ENCODE measurements around the gene PLEKHF1. TPM values are rescaled to one million over a fixed set of nuclear protein-coding genes. Genes with fewer than 3 reads are reported as not detected.
"Not testable (repeated sequence)": the region's sequence is repeated elsewhere in the genome, so short reads cannot be mapped to it uniquely, and the experiment has no call there.

Gene PLEKHF1
- total RNA-seq, 1 experiment from 2014 or later: 2.0 TPM

DNA sequence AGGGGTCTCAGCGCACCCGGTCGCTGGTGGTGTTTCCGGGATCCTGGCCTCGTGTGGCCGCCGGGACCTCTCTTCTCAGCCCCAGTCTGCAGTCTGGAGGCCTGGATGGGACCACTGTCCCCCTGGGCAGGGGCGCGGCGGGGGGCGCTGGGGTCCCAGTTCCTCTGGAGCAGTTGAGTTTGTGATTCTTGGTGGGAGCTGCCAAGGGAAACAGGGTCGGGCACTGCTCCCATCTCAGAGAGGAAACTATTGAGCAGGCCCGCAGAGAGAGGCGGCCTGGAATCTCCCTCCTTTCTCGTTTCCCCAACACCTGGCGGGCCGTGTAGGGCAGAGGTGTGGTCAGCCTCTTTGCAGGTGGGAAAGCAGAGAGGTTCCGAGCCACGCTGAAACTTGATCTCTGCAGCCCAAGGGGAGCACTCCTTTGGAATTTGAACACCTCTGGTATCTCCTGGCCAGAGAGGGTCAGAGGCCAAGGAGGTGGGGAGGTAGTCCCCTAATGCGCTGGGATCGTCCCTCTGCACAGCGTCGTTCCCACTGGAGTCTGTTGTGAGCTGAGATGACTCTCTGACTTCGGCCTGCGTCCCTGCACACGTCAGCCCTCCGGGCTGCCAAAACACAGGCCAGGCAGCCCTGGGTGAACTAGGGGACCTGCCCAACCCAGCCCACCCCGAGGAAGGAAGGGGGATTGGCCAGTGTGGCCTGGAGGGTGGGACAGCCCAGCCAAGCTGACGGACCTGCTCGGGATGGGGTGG is 741 bp downstream of the PLEKHF1 start:
- H3K4me3 ChIP-seq: peak overlapping the region; percentile 67
- H3K4me1 ChIP-seq: peaks cover 21% of the 10 kb centered on the region
- no peaks in the 10 kb centered on the region for H3K9me3 ChIP-seq (replicated peaks)
- no peaks in the 10 kb centered on the region; the same call in 1 of the 2 replicates for H3K27me3 ChIP-seq
- H3K36me3 ChIP-seq: no peaks in the 10 kb centered on the region
- H3K27ac ChIP-seq: no peak overlapping the region
- peak in 1 of 2 experiments; percentile 45 for DNase-seq

DNA sequence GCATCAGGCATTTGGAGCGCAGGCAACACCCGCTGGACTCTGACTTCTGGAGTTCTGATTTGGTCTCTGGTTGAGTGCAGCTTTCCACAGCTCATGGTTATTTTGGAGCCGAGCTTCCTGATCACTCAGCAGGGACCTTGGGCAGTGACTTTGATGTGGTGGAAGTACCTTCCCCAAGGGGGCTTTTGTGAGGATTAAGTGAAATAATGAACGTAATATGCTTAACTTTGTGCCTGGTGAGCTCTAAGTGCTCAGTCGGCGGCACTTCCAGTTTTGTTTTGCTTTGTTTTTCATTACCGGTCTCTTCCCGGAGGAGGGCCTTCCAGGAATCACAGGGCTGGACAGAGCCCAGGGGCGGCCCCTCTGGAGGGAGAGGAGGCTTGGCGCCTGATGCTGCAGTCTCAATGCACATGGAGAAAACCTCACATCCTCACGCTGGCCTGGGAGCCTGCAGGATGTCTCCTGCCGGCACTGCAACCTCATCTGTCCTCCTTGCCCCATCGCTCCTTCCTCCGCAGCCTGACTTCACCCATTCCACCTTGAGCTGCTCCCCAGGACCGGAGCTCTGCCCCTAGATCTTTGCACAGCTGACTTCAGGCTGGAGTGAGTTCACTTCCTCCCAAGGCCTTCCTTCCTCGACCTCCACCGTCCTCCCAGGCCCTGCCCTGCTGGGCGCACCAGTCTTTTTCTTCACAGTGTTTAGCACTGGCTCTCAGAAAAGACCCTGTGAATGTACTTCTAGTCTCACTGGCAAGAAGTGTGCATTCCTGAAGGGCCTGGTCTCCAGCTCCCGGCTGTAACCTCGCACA is 1.5 kb downstream of the PLEKHF1 start:
- Histone ChIP-seq H3K36me3 (no peaks in the 10 kb centered on the region), H3K4me3 (peak overlapping the region; percentile 67), H3K4me1 (peaks cover 18% of the 10 kb centered on the region), H3K9me3 (replicated peaks) (no peaks in the 10 kb centered on the region), H3K27me3 (no peaks in the 10 kb centered on the region; the same call in 1 of the 2 replicates), H3K27ac (no peak overlapping the region)
- DNase-seq: peak; percentile 53 to 60

DNA sequence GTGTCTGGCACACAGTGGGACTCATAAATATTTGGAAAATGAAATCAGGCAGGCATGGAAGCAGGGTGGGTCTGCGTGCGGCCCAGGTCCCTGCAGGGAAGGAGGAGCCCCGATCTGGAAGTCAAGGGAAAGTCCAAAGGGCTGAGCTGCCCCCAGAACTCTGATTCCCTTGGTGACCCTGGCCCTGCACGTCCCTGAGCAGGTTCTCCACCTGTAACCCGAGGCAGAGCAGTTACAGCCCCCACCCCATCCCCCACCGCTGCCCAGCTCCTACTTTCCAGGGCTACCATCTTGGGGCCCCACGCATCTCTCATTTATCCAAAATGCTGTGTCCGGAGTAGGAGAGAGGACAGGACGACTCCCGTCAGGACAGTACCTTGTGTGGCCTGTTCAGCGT is 2.1 kb downstream of the PLEKHF1 start:
- DNase-seq: no peak
- Histone ChIP-seq H3K9me3 (replicated peaks) (no peaks in the 10 kb centered on the region), H3K27ac (no peak overlapping the region), H3K4me1 (peaks cover 12% of the 10 kb centered on the region), H3K36me3 (no peaks in the 10 kb centered on the region), H3K4me3 (no peak overlapping the region), H3K27me3 (no peaks in the 10 kb centered on the region; the same call in 1 of the 2 replicates)

DNA sequence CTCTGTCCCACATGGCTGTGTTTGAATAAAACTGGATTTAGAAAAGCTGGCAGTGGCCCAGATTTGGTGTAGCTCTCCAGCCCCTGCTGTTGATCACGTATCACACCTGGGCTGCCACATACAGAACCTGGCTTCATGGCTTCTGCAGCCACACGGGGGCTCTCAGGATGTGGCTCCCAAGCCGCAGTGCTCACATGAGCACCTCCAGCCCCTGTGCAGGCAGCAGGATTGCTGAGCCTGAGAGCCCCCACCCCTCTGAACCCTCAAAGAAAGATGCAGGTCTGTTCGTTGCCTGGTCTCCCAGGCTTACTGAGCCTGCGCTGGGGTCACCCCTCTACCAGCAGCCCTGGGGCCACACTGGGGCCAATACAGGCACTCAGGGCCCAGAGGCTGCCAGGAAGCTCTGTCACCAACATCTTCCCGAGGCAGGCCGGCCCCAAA is 2.7 kb downstream of the PLEKHF1 start:
- DNase-seq: no peak
- Histone ChIP-seq H3K27ac (no peak overlapping the region), H3K4me3 (no peak overlapping the region), H3K4me1 (peaks cover 10% of the 10 kb centered on the region), H3K9me3 (replicated peaks) (no peaks in the 10 kb centered on the region), H3K36me3 (no peaks in the 10 kb centered on the region), H3K27me3 (no peaks in the 10 kb centered on the region; the same call in 1 of the 2 replicates)

DNA sequence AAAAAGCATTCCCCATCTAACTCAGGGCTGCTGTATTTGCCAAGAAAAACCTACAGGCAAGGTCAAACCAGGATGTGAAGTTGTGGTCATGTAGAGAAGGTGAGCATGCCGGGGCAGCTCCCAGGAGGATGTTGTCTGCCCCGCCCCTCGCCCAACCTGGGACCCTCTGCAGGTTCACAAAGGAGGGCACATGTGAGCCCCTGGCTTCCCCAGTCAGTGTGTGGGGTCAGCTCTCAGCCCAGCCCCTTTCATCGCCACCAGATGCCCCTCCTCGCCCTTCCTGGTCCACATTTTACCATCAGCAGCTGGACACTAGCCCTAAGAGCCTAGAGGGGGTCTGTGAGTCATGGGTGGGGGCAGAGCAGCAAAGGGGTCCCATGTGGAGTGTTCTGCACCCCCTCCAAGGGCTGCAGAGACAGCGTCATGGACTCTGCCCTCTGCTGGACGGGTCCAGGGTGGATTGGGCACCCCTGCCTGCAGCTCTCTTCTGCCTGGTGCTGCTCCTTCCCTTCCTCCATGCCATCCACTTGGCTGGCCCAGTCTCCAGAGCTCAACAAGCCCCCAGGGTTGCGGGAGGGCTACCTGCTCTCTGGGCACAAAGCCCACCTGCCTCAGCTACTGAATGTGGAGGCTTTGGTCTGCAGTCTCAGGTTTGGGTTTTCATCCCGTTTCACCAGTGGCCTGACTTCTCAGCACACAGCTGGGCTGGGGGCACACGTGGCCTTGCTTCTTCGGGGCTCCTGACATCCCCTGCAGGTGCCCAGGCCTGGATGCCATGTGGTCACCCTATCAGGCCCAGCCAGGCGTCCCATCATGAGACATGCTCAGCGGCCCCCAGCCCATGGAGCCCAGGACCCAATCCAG is 3.7 kb downstream of the PLEKHF1 start:
- H3K27ac ChIP-seq: no peak overlapping the region
- DNase-seq: no peak
- H3K4me1 ChIP-seq: peaks cover 6% of the 10 kb centered on the region
- no peak overlapping the region for H3K4me3 ChIP-seq
- no peaks in the 10 kb centered on the region for H3K36me3 ChIP-seq
- no peaks in the 10 kb centered on the region; the same call in 1 of the 2 replicates for H3K27me3 ChIP-seq
- no peaks in the 10 kb centered on the region for H3K9me3 ChIP-seq (replicated peaks)

DNA sequence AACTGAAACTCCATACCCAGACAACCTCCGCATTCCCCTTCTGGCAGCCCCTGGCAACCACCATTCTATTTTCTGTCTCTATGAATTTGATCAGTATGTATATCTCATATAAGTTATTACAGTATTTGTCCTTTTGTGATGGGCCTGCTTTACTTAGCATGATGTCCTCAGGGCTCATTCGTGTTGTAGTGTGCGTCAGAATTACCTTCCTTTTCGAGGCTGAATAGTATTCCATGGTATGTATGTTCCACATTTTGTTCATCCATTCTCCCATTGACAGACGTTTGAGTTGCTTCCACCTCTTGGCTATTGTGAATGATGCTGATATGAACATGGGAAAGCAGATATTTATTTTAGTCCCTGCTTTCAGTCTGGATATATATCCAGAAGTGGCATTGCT is 5.0 kb downstream of the PLEKHF1 start:
- Histone ChIP-seq H3K4me3 (no peak overlapping the region), H3K36me3 (no peaks in the 10 kb centered on the region), H3K9me3 (replicated peaks) (no peaks in the 10 kb centered on the region), H3K4me1 (peaks cover 6% of the 10 kb centered on the region), H3K27me3 (no peaks in the 10 kb centered on the region; the same call in 1 of the 2 replicates), H3K27ac (no peak overlapping the region)
- no peak for DNase-seq

DNA sequence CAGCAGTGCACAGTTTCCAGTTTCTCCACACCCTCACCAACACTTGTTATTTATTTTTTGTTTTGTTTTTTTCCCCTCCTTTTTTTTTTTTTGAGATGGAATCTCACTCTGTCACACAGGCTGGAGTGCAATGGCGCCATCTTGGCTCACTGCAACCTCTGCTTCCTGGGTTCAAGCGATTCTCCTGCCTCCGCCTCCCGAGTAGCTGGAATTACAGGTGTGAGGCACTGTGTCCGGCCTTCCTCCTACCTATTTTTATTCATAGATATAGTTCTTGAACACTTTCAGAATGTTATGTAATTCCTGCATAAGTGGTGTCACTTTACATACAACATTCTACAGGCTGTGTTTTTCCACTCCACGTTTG is 5.7 kb downstream of the PLEKHF1 start:
- H3K36me3 ChIP-seq; DNase-seq; H3K4me1 ChIP-seq; H3K9me3 ChIP-seq (replicated peaks); H3K4me3 ChIP-seq; H3K27ac ChIP-seq; H3K27me3 ChIP-seq: not testable (repeated sequence)

DNA sequence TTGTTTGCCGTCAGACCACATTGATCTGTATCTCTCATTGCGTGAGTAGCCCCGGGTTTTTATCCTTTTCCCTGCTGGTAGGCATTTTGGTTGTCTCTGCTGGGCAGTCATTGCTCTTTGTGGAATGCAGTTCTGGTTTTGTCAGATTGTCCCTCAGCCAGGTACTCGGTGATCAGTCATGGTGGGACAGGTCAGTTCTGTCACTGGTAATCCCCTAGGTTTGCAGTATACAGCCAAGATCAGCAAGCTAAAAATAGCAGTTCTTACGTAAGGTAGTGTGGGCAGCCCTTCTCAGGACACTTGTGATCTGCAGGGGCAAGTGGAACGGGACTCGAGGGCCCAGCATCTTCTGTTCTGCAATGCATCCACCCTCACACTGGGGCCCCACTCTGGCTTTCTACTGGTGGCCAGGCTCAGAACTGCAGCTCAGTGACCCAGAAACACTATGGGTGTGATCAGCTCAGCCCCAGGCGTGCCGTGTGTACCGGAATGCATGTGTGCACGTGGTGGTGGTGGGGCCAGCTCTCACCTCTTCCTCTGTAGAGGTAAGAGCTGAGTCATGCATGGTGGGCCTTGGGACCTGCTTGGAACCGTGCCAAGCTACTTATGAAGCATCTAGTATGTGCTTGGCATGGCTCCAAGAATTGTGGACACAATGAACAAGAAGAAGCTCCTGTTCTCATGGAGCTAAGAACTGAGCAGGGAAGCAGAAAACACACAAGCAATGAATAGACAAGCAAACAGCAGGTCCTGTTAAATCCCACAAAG is 6.3 kb downstream of the PLEKHF1 start:
- H3K27me3 ChIP-seq: no peaks in the 10 kb centered on the region; the same call in 1 of the 2 replicates
- no peak overlapping the region for H3K4me3 ChIP-seq
- no peaks in the 10 kb centered on the region for H3K36me3 ChIP-seq
- no peak overlapping the region for H3K27ac ChIP-seq
- H3K4me1 ChIP-seq: peaks cover 6% of the 10 kb centered on the region
- H3K9me3 ChIP-seq (replicated peaks): no peaks in the 10 kb centered on the region
- peak; percentile 38 to 50 for DNase-seq

DNA sequence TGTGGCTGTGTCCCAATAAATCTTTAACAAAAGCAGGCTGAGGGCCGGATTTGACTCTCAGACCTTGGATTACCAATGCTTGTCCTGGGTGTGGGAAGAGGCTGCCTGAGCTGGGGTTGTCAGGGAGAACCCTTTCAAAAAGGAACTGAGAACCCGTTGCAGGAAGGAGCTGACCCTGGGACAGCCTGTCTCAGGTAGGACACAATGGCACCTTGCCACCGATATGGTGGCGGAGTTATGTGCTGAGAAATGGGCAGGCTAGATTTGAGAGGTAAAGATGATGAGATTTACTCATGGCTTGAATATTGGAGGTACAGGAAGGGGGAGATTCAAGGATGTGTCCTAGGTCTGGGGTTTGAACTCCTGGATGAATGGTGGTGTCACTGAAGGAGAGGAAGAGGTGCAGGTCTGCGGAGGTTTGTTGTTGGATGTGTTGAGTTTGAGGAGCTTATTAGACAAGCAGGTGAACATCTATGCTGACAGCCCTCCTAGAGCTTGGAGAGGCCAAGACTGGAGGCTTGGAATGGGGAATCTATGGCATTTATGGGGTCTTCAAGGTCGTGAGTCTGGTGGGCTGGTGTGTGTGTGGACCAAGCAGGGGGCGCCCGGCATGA is 7.2 kb downstream of the PLEKHF1 start:
- H3K4me3 ChIP-seq: no peak overlapping the region
- no peaks in the 10 kb centered on the region for H3K4me1 ChIP-seq
- no peak overlapping the region for H3K27ac ChIP-seq
- DNase-seq: no peak
- no peaks in the 10 kb centered on the region for H3K36me3 ChIP-seq
- H3K9me3 ChIP-seq (replicated peaks): no peaks in the 10 kb centered on the region
- H3K27me3 ChIP-seq: no peaks in the 10 kb centered on the region

DNA sequence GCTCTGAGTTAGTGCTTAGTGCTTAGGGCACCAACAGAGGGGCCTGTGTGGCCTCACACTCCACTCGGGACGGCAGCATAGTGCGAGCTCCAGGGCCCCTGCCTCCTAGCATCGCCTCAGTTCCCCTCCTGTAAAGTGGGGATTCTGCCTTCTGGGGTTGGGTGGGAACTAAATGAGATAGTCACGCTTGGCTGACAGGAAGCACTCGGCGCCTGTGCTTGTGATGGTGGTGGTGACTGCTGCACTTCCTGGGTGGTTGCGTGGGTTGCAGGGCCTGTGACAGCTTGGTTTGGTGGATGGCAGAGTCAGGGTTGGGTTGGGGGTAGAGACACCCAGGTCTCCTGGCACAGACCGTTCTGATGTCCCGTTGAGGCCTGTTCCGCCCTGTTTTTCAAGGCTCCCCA is 7.7 kb downstream of the PLEKHF1 start:
- Histone ChIP-seq H3K4me1 (no peaks in the 10 kb centered on the region), H3K36me3 (no peaks in the 10 kb centered on the region), H3K27me3 (no peaks in the 10 kb centered on the region), H3K4me3 (no peak overlapping the region), H3K9me3 (replicated peaks) (no peaks in the 10 kb centered on the region), H3K27ac (no peak overlapping the region)
- DNase-seq: no peak

DNA sequence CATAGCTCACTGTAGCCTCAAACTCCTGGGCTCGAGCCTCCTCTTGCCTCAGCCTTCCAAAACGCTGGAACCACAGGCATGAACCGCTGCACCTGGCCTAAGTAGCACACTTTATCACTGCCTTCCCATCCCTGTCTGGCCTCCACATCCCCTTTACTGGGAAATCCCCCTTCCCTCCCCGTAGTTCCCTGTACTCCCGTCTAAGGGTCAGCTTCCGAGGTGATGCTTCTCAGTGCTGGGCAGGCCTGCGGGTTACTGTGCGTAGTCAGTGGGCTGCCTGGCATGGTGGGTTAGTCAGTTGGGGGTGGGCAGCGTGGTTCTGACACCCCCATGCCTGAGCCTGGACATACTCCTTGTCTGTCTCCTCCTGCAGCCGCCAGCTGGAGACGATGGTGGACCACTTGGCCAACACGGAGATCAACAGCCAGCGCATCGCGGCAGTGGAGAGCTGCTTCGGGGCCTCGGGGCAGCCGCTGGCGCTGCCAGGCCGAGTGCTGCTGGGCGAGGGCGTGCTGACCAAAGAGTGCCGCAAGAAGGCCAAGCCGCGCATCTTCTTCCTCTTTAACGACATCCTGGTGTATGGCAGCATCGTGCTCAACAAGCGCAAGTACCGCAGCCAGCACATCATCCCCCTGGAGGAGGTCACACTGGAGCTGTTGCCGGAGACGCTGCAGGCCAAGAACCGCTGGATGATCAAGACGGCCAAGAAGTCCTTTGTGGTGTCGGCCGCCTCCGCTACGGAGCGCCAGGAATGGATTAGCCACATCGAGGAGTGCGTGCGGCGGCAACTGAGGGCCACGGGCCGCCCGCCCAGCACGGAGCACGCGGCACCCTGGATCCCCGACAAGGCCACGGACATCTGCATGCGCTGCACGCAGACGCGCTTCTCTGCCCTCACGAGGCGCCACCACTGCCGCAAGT is 8.4 kb downstream of the PLEKHF1 start:
- Histone ChIP-seq H3K27ac (no peak overlapping the region), H3K36me3 (no peaks in the 10 kb centered on the region), H3K4me3 (no peak overlapping the region), H3K27me3 (no peaks in the 10 kb centered on the region), H3K4me1 (no peaks in the 10 kb centered on the region), H3K9me3 (replicated peaks) (no peaks in the 10 kb centered on the region)
- DNase-seq: no peak

DNA sequence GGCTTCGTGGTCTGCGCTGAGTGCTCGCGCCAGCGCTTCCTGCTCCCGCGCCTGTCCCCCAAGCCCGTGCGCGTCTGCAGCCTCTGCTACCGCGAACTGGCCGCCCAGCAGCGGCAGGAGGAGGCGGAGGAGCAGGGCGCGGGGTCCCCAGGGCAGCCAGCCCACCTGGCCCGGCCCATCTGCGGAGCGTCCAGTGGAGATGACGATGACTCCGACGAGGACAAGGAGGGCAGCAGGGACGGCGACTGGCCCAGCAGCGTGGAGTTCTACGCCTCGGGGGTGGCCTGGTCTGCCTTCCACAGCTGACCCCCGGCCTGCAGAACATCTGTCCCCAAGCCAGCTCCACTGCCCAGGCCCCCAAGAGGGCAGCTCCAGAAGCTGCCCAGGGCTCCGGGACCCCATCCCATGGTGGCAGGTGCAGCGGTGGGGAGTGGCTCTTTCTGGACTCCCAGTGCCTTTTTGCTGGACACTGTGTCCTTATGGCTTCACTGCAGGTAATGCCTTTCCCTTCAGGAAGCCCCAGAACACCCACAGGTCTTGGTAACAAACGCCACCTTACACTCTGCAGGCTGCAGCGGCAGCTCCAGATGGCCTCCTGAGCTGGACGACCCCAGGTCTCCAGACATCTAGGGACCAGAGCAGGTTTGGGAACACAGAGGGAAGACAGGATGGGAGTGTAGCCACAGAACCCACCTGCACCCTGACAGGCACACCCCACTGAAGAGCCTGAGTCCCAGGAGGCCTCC is 9.3 kb downstream of the PLEKHF1 start:
- no peak overlapping the region for H3K27ac ChIP-seq
- H3K4me3 ChIP-seq: no peak overlapping the region
- no peaks in the 10 kb centered on the region for H3K9me3 ChIP-seq (replicated peaks)
- H3K27me3 ChIP-seq: no peaks in the 10 kb centered on the region
- no peaks in the 10 kb centered on the region for H3K4me1 ChIP-seq
- H3K36me3 ChIP-seq: no peaks in the 10 kb centered on the region
- no peak for DNase-seq
